HG03025 (cell line): Measurements from ENCODE around the gene CANT1.

Source experiments
- ATAC-seq: cut with Tn5 transposase; IDR thresholded peaks from one replicate; pipeline ENCODE4 v1.9.1; 2021; ENCODE audit warnings: mild to moderate bottlenecking, moderate library complexity; ENCODE audit not compliant: unreplicated experiment, low FRiP score

CANT1 gene

DNA sequence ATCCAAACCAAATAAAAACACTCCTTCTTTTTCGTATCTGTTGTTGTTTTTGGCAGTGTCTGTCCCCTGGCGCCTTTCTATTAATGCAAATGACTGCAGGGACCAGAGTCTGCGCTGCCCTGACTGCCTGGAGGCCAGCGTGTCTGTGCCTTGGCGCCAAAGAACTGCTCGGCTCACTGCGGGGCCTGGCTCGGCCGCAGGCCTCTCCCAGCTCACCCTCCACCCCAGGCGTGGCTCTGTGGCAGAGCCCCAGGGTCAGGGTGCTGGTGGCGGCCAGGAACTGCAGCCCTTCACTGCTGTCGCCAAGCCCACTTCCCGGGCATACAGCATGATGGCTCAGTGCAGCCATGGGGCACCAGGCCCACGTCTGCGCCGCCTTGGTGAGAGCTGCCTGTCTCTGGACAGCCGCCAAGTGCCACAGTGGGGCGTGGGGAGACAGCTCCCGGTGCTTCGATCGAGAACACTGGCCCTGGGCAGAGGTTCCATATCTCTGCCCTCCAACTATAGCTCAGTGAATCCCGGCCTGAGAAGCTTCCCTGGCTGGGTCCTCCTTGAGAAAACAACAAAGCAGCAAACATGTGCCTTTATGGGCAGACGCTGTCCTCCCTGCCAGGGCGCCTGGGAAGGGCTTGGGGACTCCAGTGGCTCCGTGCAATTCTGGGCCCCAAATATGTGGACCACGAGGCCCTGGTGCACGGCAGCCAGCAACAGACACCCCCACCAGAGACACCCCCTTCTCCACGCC, 11.1 kb downstream of the CANT1 start:
- ATAC-seq, result no peak

DNA sequence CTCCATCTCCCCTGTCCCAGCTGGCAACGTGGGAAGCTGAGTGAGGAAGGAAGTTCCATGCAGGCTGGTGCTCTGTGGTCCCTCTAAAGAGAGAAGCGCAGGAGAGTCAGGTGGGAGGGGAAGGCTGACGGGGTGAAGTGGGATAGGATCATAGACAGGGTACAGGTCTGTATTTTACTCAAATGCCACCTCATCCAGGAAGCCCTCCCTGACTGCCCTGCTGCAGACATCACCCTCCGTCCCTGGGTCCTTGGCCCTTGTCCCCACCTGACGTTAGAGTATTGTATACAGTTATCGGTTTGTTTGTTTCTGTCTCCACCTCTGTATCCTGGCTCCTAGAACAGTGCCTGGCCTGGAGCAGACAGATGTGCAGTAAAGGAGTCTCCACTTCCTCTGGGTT, 11.7 kb downstream of the CANT1 start:
- no peak for ATAC-seq

DNA sequence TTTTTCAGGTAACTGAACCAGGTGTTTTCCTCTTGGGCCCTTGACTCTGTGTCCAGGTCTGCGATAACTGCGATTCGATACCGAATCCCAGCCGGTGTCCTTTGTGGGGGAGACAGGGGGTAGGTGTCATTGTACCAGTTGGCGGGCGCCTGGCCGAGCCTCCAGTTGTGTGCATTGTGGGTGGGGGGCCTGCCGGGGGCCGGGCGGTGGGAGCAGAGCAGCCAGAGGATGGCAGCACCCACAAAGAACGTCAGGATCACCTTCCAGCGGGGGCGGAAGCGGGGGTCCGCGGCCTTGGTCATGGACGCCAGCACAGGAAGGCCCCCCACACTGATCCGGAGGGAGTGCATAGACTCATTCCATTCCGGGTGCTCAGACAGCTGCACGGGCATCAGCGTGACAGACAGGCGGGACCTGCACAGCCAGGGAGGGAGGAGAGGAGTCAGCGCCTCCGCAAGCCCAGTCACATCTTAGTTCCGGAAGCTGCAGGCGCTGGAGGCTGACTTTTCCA, 12.3 kb downstream of the CANT1 start:
- no peak for ATAC-seq

- no peak for ATAC-seq
Observed at GRCh38 chr17:78996781-78997201, 12.8 kb downstream of the CANT1 start.

DNA sequence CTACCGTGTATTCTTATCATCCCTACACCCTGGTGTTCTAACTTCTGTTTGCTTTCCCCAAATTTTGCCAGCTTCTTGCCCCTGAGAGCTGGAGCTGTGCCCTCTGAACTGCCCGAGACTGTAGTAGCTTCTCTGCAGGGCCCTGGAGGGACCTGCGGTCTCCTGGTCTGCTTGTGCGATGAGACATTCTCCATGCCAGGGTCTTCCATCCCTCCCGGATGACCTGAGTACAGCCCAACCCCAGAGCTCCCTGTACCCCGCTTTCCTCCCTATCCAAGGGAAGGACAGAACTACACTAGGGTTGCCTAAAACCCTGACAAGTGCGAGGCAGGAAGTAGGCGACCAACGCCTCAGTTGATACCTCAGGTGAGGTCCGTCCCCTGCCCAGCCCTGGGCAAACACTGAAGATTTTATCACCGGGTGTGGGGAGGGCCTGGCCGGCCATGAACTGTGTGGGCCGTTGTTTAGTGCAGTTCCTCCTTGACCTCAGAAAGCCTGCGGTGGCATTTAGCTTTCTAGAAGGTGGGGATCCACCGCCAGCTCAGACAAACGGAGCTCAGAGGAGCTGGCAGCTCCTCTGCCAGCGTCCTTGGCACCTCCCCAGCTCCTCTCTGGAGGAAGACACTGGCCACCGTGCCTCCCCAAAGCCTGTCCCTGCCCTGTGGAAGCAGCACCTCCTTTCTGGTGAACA, 13.7 kb downstream of the CANT1 start:
- no peak for ATAC-seq

DNA sequence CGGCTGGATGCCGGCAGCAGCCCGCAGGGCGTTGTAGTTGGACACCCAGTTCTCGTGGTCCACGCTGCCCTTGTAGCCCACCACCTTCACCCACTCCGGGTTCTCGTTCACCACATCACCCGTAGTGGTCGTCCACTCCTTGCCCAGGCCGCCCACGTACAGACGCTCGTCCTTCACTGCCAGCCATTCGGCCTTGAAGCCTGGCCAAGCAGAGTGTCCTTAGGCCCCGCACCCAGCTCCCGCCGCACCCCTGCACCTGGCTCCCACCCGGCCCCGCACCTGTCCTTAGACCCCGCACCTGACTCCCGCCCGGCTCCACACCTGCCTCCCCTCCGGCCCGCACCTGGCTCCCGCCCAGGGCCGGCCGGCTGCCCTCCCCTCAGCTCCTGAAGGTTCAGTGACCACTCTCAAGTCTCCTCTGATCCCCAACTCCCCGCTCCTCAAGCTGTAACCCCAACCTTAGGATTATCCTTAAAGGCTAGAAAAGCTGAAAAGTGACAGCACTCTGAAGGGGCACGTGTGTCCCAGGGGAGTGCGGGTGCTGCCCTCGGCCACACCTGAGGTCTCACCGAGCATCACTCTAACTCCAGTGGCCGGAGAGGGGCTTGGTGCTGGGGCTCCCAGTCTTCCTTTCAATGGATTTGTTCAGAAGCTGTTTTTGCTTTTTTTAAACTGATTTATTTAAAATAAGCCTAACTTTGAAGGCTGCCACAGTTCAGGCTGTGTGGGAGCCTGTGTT, 14.4 kb downstream of the CANT1 start:
- ATAC-seq, result no peak

GRCh38 chr17:78993981-78994671, 15.4 kb downstream of the CANT1 start:
- no peak for ATAC-seq

DNA sequence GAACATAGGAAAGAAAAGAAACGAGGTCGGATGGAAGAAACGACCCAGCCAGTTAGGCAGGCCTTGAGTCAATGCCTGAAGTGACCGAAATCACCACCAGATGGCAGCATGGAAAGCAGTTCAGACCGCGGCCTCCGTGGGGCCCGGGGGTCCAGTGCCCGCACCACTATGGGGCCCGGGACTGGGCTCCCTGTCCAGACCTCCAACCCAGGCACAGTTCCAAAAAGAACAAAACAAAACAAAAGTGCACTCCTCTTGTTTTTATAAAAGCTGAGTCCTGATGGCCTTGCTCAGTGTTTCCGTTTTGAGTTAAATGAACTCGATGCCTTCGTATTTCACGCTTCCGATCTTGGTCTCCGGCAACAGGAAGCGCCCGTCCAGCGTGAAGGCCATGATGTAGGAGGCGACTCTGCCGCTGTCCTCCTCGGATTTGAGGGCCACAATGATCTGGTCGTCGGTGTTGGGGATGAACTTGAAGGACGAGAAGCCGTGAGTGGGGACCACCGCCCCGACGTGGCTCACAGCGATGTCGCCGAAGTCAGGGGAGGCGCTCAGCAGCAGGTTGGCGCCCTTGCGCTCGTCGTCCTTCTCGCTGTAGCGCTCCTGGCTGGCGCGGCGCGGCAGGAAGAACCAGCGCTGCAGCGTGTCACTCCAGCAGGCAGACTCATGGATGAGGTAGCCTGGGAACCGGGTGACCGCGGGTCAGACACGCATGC, 16.2 kb downstream of the CANT1 start:
- no peak for ATAC-seq

- ATAC-seq, result no peak
Observed at GRCh38 chr17:78992542-78993212, 16.9 kb downstream of the CANT1 start.

DNA sequence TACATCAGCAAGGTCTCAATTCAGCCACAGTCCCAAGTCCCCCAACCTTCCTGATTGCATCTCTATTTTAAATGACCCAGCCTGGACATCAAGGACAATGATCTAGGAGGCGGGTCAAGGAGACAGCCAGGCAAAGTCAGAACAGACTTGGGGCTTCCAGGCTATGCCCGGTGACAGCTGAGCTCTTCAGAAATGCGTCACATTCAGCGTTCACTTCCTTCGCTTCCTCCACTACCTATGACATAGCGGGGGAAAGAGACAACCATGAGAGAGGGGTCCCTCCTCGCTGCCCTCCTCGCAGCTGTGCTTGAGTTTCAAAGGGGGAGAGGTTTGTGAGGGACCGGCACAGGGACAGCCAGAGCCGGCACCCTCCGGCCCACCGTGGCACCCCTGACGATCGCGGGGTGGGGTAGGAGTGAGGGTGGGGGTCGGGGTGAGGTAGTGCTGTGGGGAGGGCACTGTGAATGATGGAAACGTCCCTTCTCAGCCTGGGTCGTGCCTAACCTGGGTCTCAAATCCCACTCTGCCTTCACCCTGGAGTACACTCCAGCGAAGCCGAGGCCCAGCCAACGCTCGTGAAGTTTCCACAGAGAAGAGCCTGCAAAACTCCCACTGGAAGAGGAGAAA, 17.5 kb downstream of the CANT1 start:
- ATAC-seq, result no peak

DNA sequence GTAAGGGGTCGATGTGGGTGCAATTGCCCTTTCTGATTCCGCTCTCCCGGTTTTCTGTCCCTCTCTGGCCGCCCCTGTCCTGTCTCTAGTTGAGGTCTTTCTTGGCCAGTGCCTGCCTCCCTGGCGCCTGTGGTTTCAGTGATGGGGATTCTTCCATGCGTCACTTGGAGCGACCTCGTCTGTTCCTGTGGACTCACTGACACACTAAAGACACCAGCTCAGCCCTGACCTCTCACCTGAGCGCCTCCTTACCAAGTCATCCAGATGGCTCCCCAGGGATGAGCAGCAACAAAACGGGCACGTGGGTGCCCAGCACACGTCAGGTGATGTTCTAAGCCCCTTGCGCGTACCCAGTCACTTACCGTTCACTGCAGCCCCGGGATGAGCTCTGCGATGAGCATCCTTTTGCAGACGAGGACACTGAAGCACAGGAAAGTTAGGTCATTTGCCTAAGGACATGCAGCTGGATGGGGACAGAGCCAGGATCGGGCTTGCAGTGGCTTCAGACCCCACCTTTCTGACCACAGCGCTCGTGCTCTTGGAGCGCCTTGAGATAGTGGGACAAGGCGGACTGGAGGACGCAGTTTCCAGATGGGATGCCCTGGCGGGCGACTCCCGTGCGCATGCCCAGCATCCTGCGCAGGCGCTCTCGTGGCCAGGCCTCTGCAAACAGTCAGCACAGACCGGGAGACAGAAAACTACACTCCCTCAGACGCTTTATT, 18.4 kb downstream of the CANT1 start:
- ATAC-seq, result no peak

GRCh38 chr17:78990349-78991016, 19.1 kb downstream of the CANT1 start:
- ATAC-seq, result no peak

- ATAC-seq, result no peak
Observed at GRCh38 chr17:78988152-78988551, 21.4 kb downstream of the CANT1 start.

GRCh38 chr17:78986649-78987328, 22.8 kb downstream of the CANT1 start:
- ATAC-seq, result no peak

GRCh38 chr17:78986048-78986648, 23.4 kb downstream of the CANT1 start:
- ATAC-seq, result no peak

GRCh38 chr17:78985395-78985794, 24.2 kb downstream of the CANT1 start:
- ATAC-seq, result no peak
